HG03571 (cell line): ENCODE data around the gene SAMD14.

Experiments
- ATAC-seq: cut with Tn5 transposase; IDR thresholded peaks from one replicate; pipeline ENCODE4 v1.9.1; 2021; ENCODE audit not compliant: unreplicated experiment

Gene SAMD14

GRCh38 chr17:50134206-50135110 lies 4.5 kb upstream of the SAMD14 start:
- no peak for ATAC-seq

- no peak for ATAC-seq
Observed at GRCh38 chr17:50133769-50134099, 3.8 kb upstream of the SAMD14 start.

- no peak for ATAC-seq
Observed at GRCh38 chr17:50133028-50133768, 3.2 kb upstream of the SAMD14 start.

- ATAC-seq = no peak
Observed at GRCh38 chr17:50132104-50132794, 2.3 kb upstream of the SAMD14 start.

- no peak for ATAC-seq
Observed at GRCh38 chr17:50130559-50131305, 772 bp upstream of the SAMD14 start.

GRCh38 chr17:50129353-50129727 lies 620 bp downstream of the SAMD14 start:
- no peak for ATAC-seq

GRCh38 chr17:50128441-50129352 lies 1.3 kb downstream of the SAMD14 start:
- ATAC-seq = no peak

GRCh38 chr17:50127697-50128361 lies 2.1 kb downstream of the SAMD14 start:
- ATAC-seq = no peak

- no peak for ATAC-seq
Observed at GRCh38 chr17:50125420-50125997, 4.5 kb downstream of the SAMD14 start.

GRCh38 chr17:50123649-50124349 lies 6.2 kb downstream of the SAMD14 start:
- no peak for ATAC-seq

- no peak for ATAC-seq
Observed at GRCh38 chr17:50122945-50123344, 7.0 kb downstream of the SAMD14 start.

GRCh38 chr17:50120475-50121253 lies 9.3 kb downstream of the SAMD14 start:
- no peak for ATAC-seq

GRCh38 chr17:50118828-50119218 lies 11.1 kb downstream of the SAMD14 start:
- ATAC-seq = no peak

- ATAC-seq = no peak
Observed at GRCh38 chr17:50118076-50118827, 11.7 kb downstream of the SAMD14 start.

- ATAC-seq = no peak
Observed at GRCh38 chr17:50117202-50118051, 12.5 kb downstream of the SAMD14 start.

GRCh38 chr17:50115756-50116155 lies 14.2 kb downstream of the SAMD14 start:
- no peak for ATAC-seq
